Measurements from ENCODE around the gene ZNF397.
A peak's percentile ranks its signal among the peaks of the same experiment; 100 is the strongest.

The ZNF397 gene

GRCh38 chr18:35246831-35247230, 6.0 kb downstream of the ZNF397 start:
- DNase-seq (ENCODE audit: low read depth in 3 of 3), result no peak

DNA sequence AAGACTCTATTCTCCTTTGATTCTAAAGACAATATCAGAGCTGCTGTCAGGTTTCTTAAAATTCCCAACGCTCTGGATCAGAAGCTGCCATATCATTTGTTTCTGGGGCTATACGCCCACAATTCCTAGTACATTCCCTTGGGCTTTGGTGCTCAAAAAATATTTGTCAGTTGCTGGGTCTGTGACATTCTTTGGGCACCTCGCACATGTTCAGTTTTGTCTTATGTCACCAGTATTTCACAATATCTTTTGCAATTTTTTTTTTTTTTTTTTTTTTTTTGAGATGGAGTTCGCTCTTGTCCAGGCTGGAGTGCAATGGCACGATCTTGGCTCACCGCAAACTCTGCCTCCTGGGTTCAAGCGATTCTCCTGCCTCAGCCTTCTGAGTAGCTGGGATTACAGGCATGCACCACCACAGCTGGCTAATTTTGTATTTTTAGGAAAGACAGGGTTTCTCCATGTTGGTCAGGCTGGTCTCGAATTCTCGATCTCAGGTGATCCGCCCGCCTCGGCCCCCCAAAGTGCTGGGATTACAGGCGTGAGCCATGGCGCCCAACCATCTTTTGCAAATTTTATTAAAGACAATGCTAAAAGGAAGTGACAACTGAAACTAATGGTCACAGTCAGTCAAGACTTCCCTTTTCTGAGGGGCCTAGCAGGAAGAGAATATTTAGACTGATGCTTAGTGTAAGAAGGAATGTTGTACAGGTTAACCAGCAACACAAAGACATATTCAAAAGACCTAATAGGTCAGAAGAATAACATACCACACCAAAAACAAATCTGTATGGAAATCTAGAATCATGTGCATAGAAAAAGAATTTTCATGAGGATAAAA, 6.8 kb downstream of the ZNF397 start:
- no peak for DNase-seq (ENCODE audit: low read depth in 3 of 3)

- no peak for DNase-seq (ENCODE audit: low read depth in 3 of 3)
These were observed 7.6 kb downstream of the ZNF397 start for GRCh38 chr18:35248429-35248828.

- no peak for DNase-seq (ENCODE audit: low read depth in 3 of 3)
These were observed 11.6 kb downstream of the ZNF397 start for GRCh38 chr18:35252466-35252865.

DNA sequence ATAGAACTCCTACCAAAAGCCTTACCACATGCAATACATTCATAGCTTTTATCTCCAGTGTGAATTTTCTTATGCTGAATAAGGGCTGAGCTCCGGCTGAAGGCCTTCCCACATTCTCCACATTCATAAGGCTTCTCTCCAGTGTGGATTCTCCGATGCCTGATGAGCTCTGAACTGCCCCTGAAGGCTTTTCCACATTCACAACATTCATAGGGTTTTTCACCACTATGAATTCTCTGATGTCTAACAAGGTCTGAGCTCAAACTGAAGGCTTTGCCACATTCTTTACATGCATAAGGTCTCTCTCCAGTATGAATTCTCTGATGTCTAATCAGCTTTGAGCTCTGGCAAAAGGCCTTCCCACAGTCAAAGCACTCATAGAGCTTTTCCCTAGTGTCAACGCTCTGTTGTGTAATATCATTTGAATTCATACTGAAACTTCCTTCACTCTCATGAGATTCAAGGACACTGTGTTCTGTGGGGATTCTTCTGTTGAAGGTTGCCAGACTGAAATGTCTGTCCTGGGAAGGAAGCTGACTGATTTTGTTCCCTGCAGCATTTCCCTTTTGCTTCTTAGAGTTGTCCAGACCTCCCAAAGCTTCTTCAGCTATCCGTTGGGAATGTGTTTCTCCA, 12.9 kb downstream of the ZNF397 start:
- no peak for DNase-seq (ENCODE audit: low read depth in 3 of 3)

GRCh38 chr18:35256947-35257346, 16.1 kb downstream of the ZNF397 start:
- DNase-seq (ENCODE audit: low read depth in 3 of 3), result no peak

GRCh38 chr18:35264409-35264808, 23.6 kb downstream of the ZNF397 start:
- DNase-seq (ENCODE audit: low read depth in 3 of 3), result no peak

DNA sequence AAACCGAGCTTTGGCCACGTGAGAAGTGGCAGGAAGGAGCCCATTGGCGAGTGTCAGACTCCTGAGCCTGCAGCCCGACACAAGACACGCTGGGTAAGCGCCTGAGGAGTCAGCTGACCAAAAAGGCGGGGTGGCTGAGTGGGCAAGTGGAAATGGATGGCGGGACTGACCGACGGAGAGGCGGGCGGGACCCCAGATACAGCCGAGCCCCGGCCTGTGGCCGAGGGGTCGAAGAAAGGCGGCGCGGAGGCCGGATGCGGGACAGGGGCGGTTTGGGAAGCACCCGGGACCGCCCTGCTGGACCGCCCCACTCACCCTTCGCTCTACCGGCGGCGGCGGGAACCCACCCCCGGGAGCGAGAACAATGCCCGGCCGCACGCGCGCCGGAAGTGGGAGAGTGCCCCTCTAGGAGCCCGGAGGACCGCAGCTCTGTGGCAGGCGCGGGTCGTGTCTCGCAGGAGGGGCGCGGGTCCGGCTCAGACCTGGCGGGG, 26.4 kb downstream of the ZNF397 start:
- DNase-seq (ENCODE audit: low read depth in 3 of 3), result peak; percentile 43 to 59 (median 57)

- no peak for DNase-seq (ENCODE audit: low read depth in 3 of 3)
These were observed 27.0 kb downstream of the ZNF397 start for GRCh38 chr18:35267809-35268208.

DNA sequence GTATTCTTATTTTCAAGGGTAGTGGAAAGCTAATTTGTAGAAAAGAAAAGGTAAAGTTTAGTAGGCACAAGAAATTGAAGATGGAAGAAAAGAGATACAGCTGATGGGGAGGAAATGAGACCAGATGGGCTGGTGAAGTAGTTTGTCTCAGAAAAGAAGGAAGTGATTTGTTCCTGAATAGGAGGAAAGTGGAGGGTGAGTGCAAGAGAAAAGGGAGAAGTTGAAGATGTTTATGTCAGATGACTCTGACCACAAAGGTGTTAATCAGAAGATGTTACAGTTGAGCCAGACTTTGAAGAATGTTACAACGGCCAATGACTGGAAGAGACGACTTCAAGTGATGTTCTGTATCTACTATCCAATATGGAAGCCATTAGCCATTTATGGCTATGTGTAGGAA, 28.0 kb downstream of the ZNF397 start:
- no peak for DNase-seq (ENCODE audit: low read depth in 3 of 3)

DNA sequence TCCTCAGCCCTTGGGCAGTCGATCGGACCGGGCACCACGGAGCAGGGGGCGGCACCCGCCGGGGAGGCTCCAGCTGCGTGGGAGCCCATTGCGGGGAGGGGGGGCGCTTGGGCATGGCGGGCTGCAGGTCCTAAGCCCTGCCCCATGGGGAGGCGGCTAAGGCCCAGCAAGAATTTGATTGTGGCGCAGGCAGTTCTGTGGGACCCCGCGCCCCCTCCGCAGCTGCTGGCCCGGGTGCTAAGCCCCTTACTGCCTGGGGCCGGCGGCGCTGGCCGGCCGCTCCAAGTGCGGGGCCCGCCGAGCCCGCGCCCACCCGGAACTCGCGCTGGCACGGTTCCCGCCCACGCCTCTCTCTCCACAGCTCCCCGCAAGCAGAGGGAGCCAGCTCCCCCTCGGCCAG, 30.8 kb downstream of the ZNF397 start:
- DNase-seq (ENCODE audit: low read depth in 3 of 3), result no peak

- no peak for DNase-seq (ENCODE audit: low read depth in 3 of 3)
These were observed 35.4 kb downstream of the ZNF397 start for GRCh38 chr18:35276267-35276666.

- no peak for DNase-seq (ENCODE audit: low read depth in 3 of 3)
These were observed 36.8 kb downstream of the ZNF397 start for GRCh38 chr18:35277633-35278032.

DNA sequence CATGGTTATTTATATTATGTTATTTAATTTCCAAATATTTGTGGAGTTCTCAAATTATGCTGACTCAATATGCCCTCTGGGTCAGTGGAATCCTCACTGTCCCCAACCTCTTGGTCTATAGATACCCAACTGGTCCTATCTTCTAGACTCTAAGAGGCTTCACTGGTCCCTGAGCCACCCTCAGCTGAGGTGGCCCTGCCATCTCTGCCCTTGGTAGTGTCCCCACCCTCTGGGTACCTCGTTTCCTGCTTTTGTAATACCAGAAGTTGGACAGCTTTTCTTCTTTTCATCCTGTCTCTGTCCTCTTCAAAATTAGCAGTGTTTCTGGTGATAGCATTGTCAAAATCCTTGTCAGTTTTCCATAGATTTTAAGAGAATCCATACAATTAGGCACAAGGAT, 37.3 kb downstream of the ZNF397 start:
- DNase-seq (ENCODE audit: low read depth in 3 of 3), result no peak

- no peak for DNase-seq (ENCODE audit: low read depth in 3 of 3)
These were observed 38.1 kb downstream of the ZNF397 start for GRCh38 chr18:35278969-35279368.

DNA sequence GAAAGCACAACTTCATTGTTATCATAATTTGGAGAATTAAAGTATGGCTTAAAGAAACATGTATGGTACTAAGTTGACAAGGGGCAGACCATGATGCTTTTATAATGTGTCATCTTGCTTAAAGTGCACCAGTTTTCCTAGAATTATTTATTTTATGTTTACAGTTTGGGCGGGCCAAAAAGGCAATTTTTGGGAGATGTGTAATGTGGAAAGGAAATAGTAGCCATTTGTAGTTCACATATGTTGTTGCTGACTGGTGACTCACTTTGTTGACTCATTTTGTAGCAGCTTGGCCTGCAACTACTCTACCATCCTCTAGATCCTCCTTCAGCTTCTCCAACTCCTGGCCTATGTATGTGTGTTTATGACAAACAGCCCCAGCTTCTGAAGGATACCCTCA, 41.5 kb downstream of the ZNF397 start:
- no peak for DNase-seq (ENCODE audit: low read depth in 3 of 3)

DNA sequence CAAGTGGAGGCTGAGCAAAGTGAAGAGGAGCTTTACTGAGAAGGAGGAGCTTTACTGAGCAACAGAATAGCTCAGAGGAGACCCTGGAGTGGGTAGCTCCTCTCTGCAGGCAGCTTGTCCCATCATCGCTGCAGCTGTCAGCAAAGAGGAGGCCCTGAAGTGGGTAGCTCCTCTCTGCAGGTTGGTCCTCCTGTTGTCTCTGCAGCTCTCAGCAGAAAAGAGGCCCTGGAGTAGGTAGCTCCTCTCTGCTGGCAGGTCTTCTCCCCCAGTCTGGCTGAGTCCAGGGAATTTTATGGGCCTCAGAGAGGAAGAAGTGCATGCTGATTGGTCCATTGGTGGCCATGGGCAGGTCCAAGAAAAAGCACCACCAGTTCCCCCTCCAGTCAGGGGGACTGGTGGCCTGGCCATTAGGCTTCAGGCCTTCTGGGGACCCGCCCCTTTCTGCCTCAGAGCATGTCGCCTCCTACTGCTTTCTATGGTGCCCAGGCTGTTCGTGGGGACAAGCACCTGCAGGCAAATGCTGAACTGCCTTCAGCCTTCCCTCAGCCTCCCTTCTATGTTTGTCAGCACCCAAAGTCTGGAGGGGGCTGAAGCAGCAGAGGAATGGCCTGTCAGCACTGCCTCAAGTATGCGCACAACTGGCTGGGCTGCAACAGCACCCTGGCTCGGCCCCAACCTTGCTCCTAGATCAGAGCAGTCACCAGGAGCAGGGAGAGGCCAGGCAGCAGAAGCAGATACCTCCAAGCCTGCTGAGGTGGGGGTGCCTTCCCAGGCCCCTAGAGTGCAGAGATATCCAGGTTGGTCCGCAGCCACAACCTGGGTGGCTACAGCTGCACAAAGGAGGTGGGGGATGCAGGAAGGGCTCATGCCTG, 43.3 kb downstream of the ZNF397 start:
- no peak for DNase-seq (ENCODE audit: low read depth in 3 of 3)

DNA sequence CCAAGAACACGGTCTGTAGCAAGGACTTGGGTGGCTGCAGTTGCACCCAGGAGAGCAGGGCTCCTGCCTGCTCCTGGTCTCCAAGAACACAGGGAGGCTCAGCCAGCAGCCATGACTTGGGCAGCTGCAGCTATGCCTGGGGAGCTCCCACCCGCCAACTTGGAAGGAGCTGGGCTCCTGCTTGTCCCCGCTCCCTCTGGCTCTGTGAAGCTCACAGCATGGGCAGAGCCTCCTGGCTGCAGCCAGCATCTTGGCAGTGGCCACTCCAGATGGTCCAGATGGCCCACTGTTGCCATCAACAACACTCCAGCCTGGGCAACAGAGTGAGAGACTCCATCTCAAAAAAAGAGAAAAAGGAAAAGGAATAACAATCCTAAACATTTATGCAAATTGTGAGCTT, 44.0 kb downstream of the ZNF397 start:
- no peak for DNase-seq (ENCODE audit: low read depth in 3 of 3)

DNA sequence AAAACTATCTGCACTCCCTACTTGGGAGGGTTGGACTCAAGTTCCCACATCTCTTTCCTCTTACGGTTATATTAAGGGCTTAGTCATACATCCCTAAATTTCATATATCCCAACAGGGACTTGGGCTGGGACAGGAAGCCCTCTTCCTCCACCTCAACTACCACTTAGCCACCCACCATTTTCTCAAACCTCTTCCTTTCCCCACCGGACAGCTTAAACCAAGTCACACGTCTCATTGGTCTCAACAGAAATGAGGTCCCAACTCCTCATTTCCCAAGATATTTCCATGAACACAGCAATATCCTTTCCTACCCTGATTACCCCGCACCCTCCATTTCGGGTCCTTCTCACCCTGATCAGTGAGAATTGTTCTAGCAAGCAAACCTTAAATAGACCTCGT, 48.5 kb downstream of the ZNF397 start:
- no peak for DNase-seq (ENCODE audit: low read depth in 3 of 3)

GRCh38 chr18:35289727-35290093, 48.9 kb downstream of the ZNF397 start:
- DNase-seq (ENCODE audit: low read depth in 3 of 3), result no peak

DNA sequence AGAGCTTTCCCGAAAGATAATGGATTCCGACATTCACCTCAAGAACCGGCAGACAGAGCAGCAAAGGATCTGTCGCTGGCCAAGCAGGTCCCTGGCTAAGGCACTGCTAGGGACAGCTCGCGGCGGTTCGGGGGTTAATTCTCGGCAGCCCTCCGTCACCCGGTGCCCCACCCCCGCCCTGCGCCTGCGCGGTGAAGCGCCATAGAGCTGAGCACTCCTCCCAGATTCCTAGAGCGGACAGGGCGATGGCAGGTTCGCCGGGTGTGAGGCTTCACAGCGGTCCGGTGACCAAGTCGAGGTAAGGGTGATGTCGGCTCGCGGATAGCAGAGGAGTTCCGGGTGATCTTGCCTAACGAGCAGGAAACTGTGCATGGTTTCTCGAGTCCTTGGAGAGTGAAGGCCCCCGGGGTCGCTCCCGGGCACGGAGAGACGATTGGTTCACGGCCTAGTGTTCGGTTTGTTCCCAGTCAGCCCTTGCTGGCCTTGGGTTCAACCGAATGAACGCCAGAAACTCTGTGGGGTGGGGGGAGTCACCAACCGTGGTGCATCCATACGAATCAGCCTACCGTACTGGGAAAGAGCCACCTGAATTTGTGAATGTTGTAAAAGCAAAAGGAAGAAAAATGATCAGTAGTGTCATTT, 49.4 kb downstream of the ZNF397 start, which contains the start of gene ZSCAN30:
Gene ZSCAN30 (minus strand): TSS at position 136 of the 642 bp plus-strand sequence. CDS start 25,877 bp downstream, outside the sequence.
- DNase-seq (ENCODE audit: low read depth in 3 of 3), result peak; percentile 91 to 95 (median 94)

- DNase-seq (ENCODE audit: low read depth in 3 of 3), result no peak
These were observed 50.3 kb downstream of the ZNF397 start for GRCh38 chr18:35291166-35291565.
